GM18870 (cell line): ENCODE measurements around the gene MVB12B.
"Not testable (repeated sequence)": the region's sequence is repeated elsewhere in the genome, so short reads cannot be mapped to it uniquely, and the experiment has no call there.

ENCODE experiments used
- ATAC-seq: cut with Tn5 transposase; IDR thresholded peaks from one replicate; pipeline ENCODE4 v1.9.1; 2021; ENCODE audit warnings: moderate library complexity; ENCODE audit not compliant: unreplicated experiment

MVB12B gene

GRCh38 chr9:126464694-126465441 lies 138.2 kb downstream of the MVB12B start:
- ATAC-seq = no peak

GRCh38 chr9:126465977-126466376 lies 139.3 kb downstream of the MVB12B start:
- ATAC-seq = no peak

- no peak for ATAC-seq
Observed at GRCh38 chr9:126468141-126468825, 141.7 kb downstream of the MVB12B start.

- peak; percentile 40 for ATAC-seq
Observed at GRCh38 chr9:126470241-126470993, 143.8 kb downstream of the MVB12B start.

- ATAC-seq = peak; percentile 63
Observed at GRCh38 chr9:126471084-126471624, 144.5 kb downstream of the MVB12B start.

GRCh38 chr9:126472198-126472947 lies 145.7 kb downstream of the MVB12B start:
- no peak for ATAC-seq

- no peak for ATAC-seq
Observed at GRCh38 chr9:126472948-126473298, 146.3 kb downstream of the MVB12B start.

- no peak for ATAC-seq
Observed at GRCh38 chr9:126474206-126474765, 147.7 kb downstream of the MVB12B start.

GRCh38 chr9:126474786-126475485 lies 148.3 kb downstream of the MVB12B start:
- ATAC-seq = no peak

- ATAC-seq = no peak
Observed at GRCh38 chr9:126475933-126476555, 149.4 kb downstream of the MVB12B start.

- ATAC-seq = not testable (repeated sequence)
Observed at GRCh38 chr9:126477432-126477831, 150.8 kb downstream of the MVB12B start.

- ATAC-seq = no peak
Observed at GRCh38 chr9:126478216-126478981, 151.8 kb downstream of the MVB12B start.

GRCh38 chr9:126479515-126479914 lies 152.9 kb downstream of the MVB12B start:
- ATAC-seq = no peak

GRCh38 chr9:126480813-126481212 lies 154.2 kb downstream of the MVB12B start:
- ATAC-seq = no peak

- ATAC-seq = no peak
Observed at GRCh38 chr9:126481862-126482261, 155.2 kb downstream of the MVB12B start.

- no peak for ATAC-seq
Observed at GRCh38 chr9:126482361-126483044, 155.9 kb downstream of the MVB12B start.

GRCh38 chr9:126483468-126484073 lies 156.9 kb downstream of the MVB12B start:
- no peak for ATAC-seq

GRCh38 chr9:126485662-126486061 lies 159.0 kb downstream of the MVB12B start:
- ATAC-seq = no peak
